GM23338 (cell line): ENCODE data around the gene VEGFC.

Experiments
- CREB1 ChIP-seq: fragments of 250-450 bp; sonication (Bioruptor Pico); IDR thresholded peaks from 2 replicates; pipeline ENCODE4 v1.5.0; 2020; ENCODE audit warnings: low read depth, mild to moderate bottlenecking, moderate library complexity
- CTCF ChIP-seq, 2 experiments: fragments of 200-600 bp in 1 of 2; sonication (generic) in 1 of 2; conservative IDR thresholded peaks; 2 replicates each; pipeline versions ENCODE4 v1.5.1 to v1.6.1; 2016 to 2017; ENCODE audit warnings: antibody characterized with exemption in 2 of 2, low read depth in 2 of 2, mild to moderate bottlenecking in 2 of 2, moderate library complexity in 1 of 2
- EZH2 ChIP-seq: fragments of 200-600 bp; sonication (generic); IDR thresholded peaks from one replicate; pipeline ENCODE4 v1.8.0; 2017; ENCODE audit warnings: antibody characterized with exemption, mild to moderate bottlenecking, low read depth; ENCODE audit not compliant: unreplicated experiment
- EZH2phosphoT487 ChIP-seq: fragments of 200-600 bp; sonication (generic); IDR thresholded peaks from one replicate; pipeline ENCODE4 v1.8.1; 2018; ENCODE audit warnings: antibody characterized with exemption; ENCODE audit not compliant: unreplicated experiment
- JUNB ChIP-seq: IDR thresholded peaks from one replicate; pipeline ENCODE4 v1.6.1; 2016; ENCODE audit warnings: antibody characterized with exemption; ENCODE audit not compliant: unreplicated experiment
- NANOG ChIP-seq: IDR thresholded peaks from 2 replicates; pipeline ENCODE4 v1.6.1; 2016; ENCODE audit warnings: antibody characterized with exemption, borderline replicate concordance
- POLR2AphosphoS5 ChIP-seq: IDR thresholded peaks from 2 replicates; pipeline ENCODE4 v1.6.1; 2016; ENCODE audit warnings: antibody characterized with exemption, low read depth
- STAT1 ChIP-seq: IDR thresholded peaks from one replicate; pipeline ENCODE4 v1.6.1; 2016; ENCODE audit warnings: antibody characterized with exemption; ENCODE audit not compliant: unreplicated experiment
- ZNF331 ChIP-seq: fragments of 250-450 bp; sonication (Bioruptor Pico); IDR thresholded peaks from 2 replicates; pipeline ENCODE4 v1.5.0; 2020; ENCODE audit warnings: low read depth, mild to moderate bottlenecking, moderate library complexity
- TF ChIP-seq, protein P1 (sequence below): IDR thresholded peaks from 2 replicates; pipeline ENCODE4 v1.6.1; 2016; ENCODE audit warnings: antibody characterized with exemption
- TF ChIP-seq, protein P2 (sequence below): IDR thresholded peaks from one replicate; pipeline ENCODE4 v1.6.1; 2018; ENCODE audit warnings: antibody characterized with exemption; ENCODE audit not compliant: unreplicated experiment

GRCh38 chr4:176751061-176751460 lies 41.7 kb downstream of the VEGFC start:
- no peak for TF ChIP-seq CTCF (conservative IDR thresholded peaks at IDR 0.05; ENCODE audit: low read depth in 2 of 2)
- no peak for TF ChIP-seq EZH2
- TF ChIP-seq JUNB = no peak
- TF ChIP-seq CREB1 (CRISPR knock-in tag) = no peak
- TF ChIP-seq POLR2AphosphoS5 = no peak
- TF ChIP-seq, protein P1, sequence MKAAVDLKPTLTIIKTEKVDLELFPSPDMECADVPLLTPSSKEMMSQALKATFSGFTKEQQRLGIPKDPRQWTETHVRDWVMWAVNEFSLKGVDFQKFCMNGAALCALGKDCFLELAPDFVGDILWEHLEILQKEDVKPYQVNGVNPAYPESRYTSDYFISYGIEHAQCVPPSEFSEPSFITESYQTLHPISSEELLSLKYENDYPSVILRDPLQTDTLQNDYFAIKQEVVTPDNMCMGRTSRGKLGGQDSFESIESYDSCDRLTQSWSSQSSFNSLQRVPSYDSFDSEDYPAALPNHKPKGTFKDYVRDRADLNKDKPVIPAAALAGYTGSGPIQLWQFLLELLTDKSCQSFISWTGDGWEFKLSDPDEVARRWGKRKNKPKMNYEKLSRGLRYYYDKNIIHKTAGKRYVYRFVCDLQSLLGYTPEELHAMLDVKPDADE = no peak
- TF ChIP-seq, protein P2, sequence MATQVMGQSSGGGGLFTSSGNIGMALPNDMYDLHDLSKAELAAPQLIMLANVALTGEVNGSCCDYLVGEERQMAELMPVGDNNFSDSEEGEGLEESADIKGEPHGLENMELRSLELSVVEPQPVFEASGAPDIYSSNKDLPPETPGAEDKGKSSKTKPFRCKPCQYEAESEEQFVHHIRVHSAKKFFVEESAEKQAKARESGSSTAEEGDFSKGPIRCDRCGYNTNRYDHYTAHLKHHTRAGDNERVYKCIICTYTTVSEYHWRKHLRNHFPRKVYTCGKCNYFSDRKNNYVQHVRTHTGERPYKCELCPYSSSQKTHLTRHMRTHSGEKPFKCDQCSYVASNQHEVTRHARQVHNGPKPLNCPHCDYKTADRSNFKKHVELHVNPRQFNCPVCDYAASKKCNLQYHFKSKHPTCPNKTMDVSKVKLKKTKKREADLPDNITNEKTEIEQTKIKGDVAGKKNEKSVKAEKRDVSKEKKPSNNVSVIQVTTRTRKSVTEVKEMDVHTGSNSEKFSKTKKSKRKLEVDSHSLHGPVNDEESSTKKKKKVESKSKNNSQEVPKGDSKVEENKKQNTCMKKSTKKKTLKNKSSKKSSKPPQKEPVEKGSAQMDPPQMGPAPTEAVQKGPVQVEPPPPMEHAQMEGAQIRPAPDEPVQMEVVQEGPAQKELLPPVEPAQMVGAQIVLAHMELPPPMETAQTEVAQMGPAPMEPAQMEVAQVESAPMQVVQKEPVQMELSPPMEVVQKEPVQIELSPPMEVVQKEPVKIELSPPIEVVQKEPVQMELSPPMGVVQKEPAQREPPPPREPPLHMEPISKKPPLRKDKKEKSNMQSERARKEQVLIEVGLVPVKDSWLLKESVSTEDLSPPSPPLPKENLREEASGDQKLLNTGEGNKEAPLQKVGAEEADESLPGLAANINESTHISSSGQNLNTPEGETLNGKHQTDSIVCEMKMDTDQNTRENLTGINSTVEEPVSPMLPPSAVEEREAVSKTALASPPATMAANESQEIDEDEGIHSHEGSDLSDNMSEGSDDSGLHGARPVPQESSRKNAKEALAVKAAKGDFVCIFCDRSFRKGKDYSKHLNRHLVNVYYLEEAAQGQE = no peak
- TF ChIP-seq ZNF331 = no peak
- no peak for TF ChIP-seq EZH2phosphoT487
- TF ChIP-seq NANOG = no peak
- no peak for TF ChIP-seq STAT1
